GM21576 (cell line): ENCODE results near the gene CBLN3.

ENCODE experiments used
- ATAC-seq: cut with Tn5 transposase; IDR thresholded peaks from one replicate; pipeline ENCODE4 v1.9.1; 2021; ENCODE audit warnings: mild to moderate bottlenecking, moderate library complexity; ENCODE audit not compliant: unreplicated experiment

Gene CBLN3

GRCh38 chr14:24385524-24385923 lies 43.9 kb downstream of the CBLN3 start:
- no peak for ATAC-seq

- ATAC-seq: no peak
Observed at GRCh38 chr14:24384169-24384568, 45.3 kb downstream of the CBLN3 start.

GRCh38 chr14:24382064-24382371 lies 47.5 kb downstream of the CBLN3 start:
- no peak for ATAC-seq

- ATAC-seq: no peak
Observed at GRCh38 chr14:24381363-24382063, 48.0 kb downstream of the CBLN3 start.

- no peak for ATAC-seq
Observed at GRCh38 chr14:24379907-24380730, 49.3 kb downstream of the CBLN3 start.

GRCh38 chr14:24378981-24379906 lies 50.2 kb downstream of the CBLN3 start:
- no peak for ATAC-seq

- no peak for ATAC-seq
Observed at GRCh38 chr14:24378327-24378726, 51.1 kb downstream of the CBLN3 start.

GRCh38 chr14:24377657-24378056 lies 51.8 kb downstream of the CBLN3 start:
- no peak for ATAC-seq

GRCh38 chr14:24377126-24377525 lies 52.3 kb downstream of the CBLN3 start:
- no peak for ATAC-seq
